Dermis lymphatic vessel endothelial cell (primary cell): ENCODE data around the gene ANKS3. TPM values are rescaled to one million over a fixed set of nuclear protein-coding genes. Genes with fewer than 3 reads are reported as not detected.

Source experiments
- total RNA-seq: library from RNA; depleted of rRNA; stranded (reverse); fragments of >200 nt; gene quantifications from 2 replicates; pipeline ENCODE4 v1.2.1, GENCODE V29; 2014

ANKS3 gene
- 12.9 and 13.1 TPM in 2 replicates for total RNA-seq

GRCh38 chr16:4734063-4734729, at the start of gene ANKS3, which contains the start of gene DNAAF8:
Gene ANKS3 (minus strand): TSS chr16:4734271. CDS start chr16:4730149, 4,122 bp downstream.
Gene DNAAF8 (plus strand): TSS chr16:4734537. CDS start chr16:4736515, 1,978 bp downstream.

DNA sequence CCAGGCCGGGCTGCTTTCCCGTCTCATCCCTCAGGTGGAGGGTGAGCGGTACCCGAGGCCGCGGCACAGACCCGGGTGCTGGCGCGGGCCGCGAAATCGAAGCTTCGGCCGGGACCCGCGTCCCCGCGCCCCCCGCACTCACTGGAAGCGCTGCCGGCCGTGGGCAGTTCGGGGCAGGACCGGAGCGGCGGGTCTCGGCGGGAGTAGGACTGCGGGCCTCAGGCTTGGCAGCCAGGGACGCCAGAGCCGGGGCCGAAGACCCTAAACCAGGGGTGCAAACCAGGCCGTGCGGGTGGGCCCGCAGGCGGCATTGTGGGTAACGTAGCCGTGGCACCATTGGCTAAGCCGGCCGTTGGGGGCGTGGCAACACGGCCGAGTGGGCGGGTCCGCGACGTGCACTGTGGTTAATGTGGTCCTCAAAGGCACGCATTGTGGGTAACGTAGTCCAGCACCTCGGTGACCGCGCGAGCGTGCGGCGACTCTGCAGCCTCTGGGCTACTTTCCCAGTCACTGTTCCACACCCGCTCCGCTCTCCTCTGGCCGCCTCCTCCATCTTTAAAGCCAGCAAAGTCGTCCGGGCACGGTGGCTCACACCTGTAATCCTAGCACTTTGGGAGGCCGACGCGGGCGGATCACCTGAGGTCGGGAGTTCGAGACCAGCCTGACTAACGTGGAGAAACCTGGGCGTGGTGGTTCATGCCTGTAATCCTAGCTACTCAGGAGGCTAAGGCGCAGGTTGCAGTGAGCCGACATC, 33.0 kb upstream of the ANKS3 start, which contains the start of gene ZNF500:
Gene ZNF500, minus strand, starts transcription at position 288 of the 754 bp plus-strand sequence. CDS start 1,184 bp downstream, outside the sequence.

GRCh38 chr16:4693296-4693955, 40.6 kb downstream of the ANKS3 start, which contains the start of gene NUDT16L1:
Gene NUDT16L1 (plus strand): TSS chr16:4693562. CDS start chr16:4693727, 165 bp downstream.

Other genes starting within 250 kb of the ANKS3 start
- gene CDIP1, start 195.5 kb downstream of the ANKS3 start, total RNA-seq, result 3.2 and 3.9 TPM in 2 replicates
- gene C16orf96, start 177.9 kb downstream of the ANKS3 start, total RNA-seq, result under 0.01 TPM in 1 of 2 replicates, not detected in the other
- gene UBALD1, start 119.4 kb downstream of the ANKS3 start, total RNA-seq, result 4.6 and 6.1 TPM in 2 replicates
- 13.4 and 19.9 TPM in 2 replicates for gene MGRN1, start 109.4 kb downstream of the ANKS3 start, total RNA-seq
- gene NUDT16L1, start 40.7 kb downstream of the ANKS3 start, total RNA-seq, result 25.0 and 30.5 TPM in 2 replicates
- 0.17 and 0.33 TPM in 2 replicates for gene DNAAF8, start 266 bp upstream of the ANKS3 start, total RNA-seq
- gene ZNF500, start 32.9 kb upstream of the ANKS3 start, total RNA-seq, result 5.2 and 6.5 TPM in 2 replicates
- not detected in 2 replicates for gene SEPTIN12, start 54.1 kb upstream of the ANKS3 start, total RNA-seq
- gene SMIM22, start 61.1 kb upstream of the ANKS3 start, total RNA-seq, result not detected in 2 replicates
- gene ROGDI, start 68.4 kb upstream of the ANKS3 start, total RNA-seq, result 26.6 and 26.9 TPM in 2 replicates
- gene GLYR1, start 113.0 kb upstream of the ANKS3 start, total RNA-seq, result 57.0 and 62.8 TPM in 2 replicates
- gene UBN1, start 113.2 kb upstream of the ANKS3 start, total RNA-seq, result 17.7 and 20.5 TPM in 2 replicates
- 2.5 and 3.2 TPM in 2 replicates for gene PPL, start 202.9 kb upstream of the ANKS3 start, total RNA-seq
- gene SEC14L5, start 224.1 kb upstream of the ANKS3 start, total RNA-seq, result under 0.01 and 0.11 TPM in 2 replicates